HFF-Myc (cell line): ENCODE results near the gene KCTD21.

Experiments
- DNase-seq: peaks from one replicate; pipeline ENCODE4 v3.0.0-alpha.2; 2011; ENCODE audit warnings: low read depth; ENCODE audit errors: extremely low read depth
- H3K4me3 ChIP-seq: replicated peaks from 2 replicates; pipeline ENCODE4 v1.5.1; 2011; ENCODE audit warnings: low read depth, mild to moderate bottlenecking, control low read depth, low read length
- CTCF ChIP-seq: IDR thresholded peaks from 2 replicates; pipeline ENCODE4 v1.5.1; 2012; ENCODE audit warnings: mild to moderate bottlenecking, low read depth, low read length, control low read depth; ENCODE audit errors: missing control alignments

KCTD21 gene

DNA sequence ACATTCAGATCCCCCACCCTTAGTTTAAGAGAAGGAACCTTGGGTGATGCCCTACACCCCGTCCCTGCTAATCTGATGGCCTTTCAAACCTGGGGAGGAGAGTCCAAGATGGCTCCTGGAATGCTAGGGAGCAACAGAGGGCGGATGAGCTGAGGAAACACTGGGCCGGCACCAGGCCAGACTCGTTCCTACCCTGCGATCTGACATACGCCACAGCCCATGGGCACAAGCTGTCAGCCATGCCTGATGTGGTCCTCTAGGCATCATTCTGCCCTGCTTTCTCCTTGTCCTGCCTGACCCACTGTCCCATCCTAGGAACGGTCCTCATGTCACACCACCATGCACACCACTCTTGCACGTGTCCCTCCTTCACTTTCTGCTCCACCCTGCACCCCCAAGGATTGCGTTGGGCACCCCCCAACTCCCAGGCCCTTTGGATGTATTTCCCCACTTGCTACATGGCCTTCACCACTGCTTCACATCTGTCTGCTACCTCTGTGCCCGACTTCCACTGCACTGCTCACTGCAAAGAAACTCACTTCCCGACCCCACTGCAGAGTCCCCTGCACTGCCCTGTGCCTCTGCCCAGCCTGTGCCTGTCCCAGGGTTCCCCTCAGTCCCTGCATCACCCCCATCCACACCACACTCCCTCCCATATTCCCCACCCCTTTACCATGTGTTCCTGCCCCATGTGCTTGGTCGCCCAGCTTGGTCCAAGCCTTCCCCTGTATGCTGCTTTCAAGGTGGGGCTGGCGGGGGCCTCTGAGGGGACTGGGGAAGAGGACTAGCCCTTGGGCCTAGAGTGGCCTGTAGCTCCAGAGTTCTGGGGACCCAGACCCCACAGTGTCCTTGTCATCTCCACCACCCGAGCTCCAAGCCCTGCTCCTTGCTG, 29.5 kb upstream of the KCTD21 start:
- H3K4me3 ChIP-seq = no peak overlapping the region
- no peak for DNase-seq
- TF ChIP-seq CTCF = no peak

- no peak for TF ChIP-seq CTCF
- H3K4me3 ChIP-seq = no peak overlapping the region
- DNase-seq = no peak
Measured at GRCh38 chr11:78216571-78217287, 28.3 kb upstream of the KCTD21 start.

DNA sequence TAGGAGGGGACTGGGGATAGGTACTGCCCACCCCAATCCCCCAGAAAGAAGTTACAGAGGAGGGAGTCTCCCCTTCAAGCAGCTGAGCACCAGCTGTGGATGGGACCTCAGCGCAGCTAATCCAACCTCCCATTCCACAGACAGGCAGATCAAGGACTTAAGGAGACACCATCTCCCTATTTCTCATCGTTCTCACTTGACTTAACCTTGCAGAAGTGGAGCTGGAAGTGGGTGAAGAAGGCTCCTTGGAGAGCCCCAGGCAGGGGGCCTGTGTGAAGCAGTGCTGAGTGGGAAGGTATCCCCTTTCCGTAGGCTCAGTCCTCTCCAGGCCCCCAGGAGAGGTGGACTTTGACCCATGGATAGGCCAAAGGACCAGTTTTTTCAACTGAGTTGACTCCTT, 27.6 kb upstream of the KCTD21 start:
- TF ChIP-seq CTCF = no peak
- no peak overlapping the region for H3K4me3 ChIP-seq
- DNase-seq = no peak

GRCh38 chr11:78214331-78215194, 26.1 kb upstream of the KCTD21 start:
- no peak for DNase-seq
- no peak overlapping the region for H3K4me3 ChIP-seq
- no peak for TF ChIP-seq CTCF

DNA sequence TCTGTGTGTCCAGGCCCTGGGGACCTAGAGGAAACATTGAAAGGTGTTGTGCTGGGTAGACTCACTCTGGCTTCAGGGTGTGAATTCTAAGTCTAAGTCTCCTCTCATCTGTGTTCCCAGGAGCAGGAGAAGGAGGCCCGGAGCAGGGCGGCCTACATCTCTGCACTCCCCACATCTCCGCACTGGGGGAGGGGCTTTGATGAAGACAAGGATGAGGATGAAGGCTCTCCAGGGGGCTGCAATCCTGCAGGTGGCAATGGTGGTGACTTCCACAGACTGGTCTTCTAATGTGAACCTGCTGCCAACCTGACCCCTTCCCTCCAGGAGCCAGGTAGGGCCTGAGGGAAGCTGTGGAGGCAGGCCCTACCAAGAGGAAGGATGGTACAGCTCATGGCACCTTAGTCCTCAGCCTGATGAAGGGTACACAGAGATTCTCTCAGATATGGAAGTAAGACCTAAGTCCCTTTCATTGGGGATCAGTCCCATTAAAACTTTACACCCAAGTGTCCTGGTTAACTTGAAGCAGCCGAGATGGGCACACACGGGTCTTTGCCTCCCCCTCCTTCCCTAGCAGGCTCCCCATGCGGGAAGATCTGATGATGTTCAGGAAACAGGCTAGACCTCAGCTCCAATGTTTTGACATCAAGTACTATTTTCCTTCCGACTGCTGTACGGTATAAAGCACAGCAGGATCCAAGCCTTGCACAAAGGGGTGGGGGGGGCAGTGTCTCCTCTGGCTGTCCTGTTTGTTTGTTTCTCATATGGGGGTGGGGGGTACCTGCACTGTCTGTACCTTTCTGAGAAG, 25.3 kb upstream of the KCTD21 start:
- TF ChIP-seq CTCF = no peak
- no peak overlapping the region for H3K4me3 ChIP-seq
- DNase-seq = no peak

DNA sequence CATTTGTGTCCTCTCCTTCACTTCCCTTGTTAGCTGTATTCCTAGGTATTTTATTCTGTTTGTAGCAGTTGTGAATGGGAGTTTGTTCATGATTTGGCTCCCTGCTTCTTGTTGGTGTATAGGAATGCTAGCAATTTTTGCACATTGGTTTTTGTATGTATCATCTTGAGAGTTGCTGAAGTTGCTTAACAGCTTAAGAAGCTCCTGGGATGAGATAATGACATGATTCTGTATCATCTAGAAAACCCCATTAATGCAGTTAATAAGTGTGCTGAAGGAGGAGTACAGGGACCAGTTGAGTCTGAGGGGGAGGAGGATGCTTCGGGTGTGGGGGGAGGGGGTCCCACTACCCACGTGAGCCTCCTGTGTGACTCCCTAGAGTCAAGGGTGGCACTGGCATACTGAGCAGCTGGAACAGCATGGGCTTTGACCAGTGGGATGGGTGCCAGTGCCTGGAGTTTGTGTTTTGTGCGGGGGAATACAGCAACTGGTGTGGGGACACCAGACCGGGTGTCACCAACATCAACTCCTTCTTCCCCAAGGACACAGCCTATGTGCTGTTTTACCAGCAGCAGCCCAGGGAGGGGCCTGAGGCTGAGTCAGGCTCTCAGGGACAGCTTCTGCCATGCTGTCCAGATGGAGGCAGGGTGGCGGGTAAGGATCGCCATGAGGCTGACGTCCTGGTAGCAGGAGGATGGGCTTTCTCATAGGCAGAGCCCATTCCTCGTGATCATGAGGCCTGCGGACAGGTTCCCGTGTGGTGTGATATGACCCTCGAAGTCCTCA, 24.4 kb upstream of the KCTD21 start:
- no peak overlapping the region for H3K4me3 ChIP-seq
- no peak for TF ChIP-seq CTCF
- DNase-seq = no peak
